ENCODE data around the gene EFCAB3.
A peak's percentile ranks its signal among the peaks of the same experiment; 100 is the strongest.
"Not testable (repeated sequence)": the region's sequence is repeated elsewhere in the genome, so short reads cannot be mapped to it uniquely, and the experiment has no call there.

EFCAB3 gene

GRCh38 chr17:62380253-62380652, at the start of gene EFCAB3:
TSS of gene EFCAB3 (plus strand) at chr17:62380553. CDS start at chr17:62382980, 2,427 bp downstream.
- DNase-seq, result no peak

- no peak for DNase-seq
Observed at GRCh38 chr17:62336527-62336926, 43.8 kb upstream of the EFCAB3 start.

GRCh38 chr17:62343764-62344270, 36.5 kb upstream of the EFCAB3 start:
- no peak for DNase-seq

GRCh38 chr17:62351176-62351575, 29.2 kb upstream of the EFCAB3 start:
- DNase-seq, result no peak

- DNase-seq, result no peak
Observed at GRCh38 chr17:62366191-62366590, 14.2 kb upstream of the EFCAB3 start.

GRCh38 chr17:62381561-62381960, 1.2 kb downstream of the EFCAB3 start:
- no peak for DNase-seq

- no peak for DNase-seq
Observed at GRCh38 chr17:62388856-62389255, 8.5 kb downstream of the EFCAB3 start.

GRCh38 chr17:62392908-62393307, 12.6 kb downstream of the EFCAB3 start:
- DNase-seq, result no peak

- no peak for DNase-seq
Observed at GRCh38 chr17:62398891-62399290, 18.5 kb downstream of the EFCAB3 start.

- no peak for DNase-seq
Observed at GRCh38 chr17:62405451-62405850, 25.1 kb downstream of the EFCAB3 start.

- not testable (repeated sequence) for DNase-seq
Observed at GRCh38 chr17:62413090-62413489, 32.7 kb downstream of the EFCAB3 start.

GRCh38 chr17:62423647-62424461, 43.5 kb downstream of the EFCAB3 start, which contains the start of gene METTL2A:
TSS of gene METTL2A (plus strand) at chr17:62423897. CDS start at chr17:62423903, 6 bp downstream.
- peak; percentile 91 for DNase-seq

- DNase-seq, result not testable (repeated sequence)
Observed at GRCh38 chr17:62426214-62426613, 45.9 kb downstream of the EFCAB3 start.

GRCh38 chr17:62435251-62435650, 54.9 kb downstream of the EFCAB3 start:
- DNase-seq, result not testable (repeated sequence)

- DNase-seq, result not testable (repeated sequence)
Observed at GRCh38 chr17:62441181-62441580, 60.8 kb downstream of the EFCAB3 start.

- DNase-seq, result no peak
Observed at GRCh38 chr17:62444063-62444462, 63.7 kb downstream of the EFCAB3 start.

GRCh38 chr17:62445791-62446190, 65.4 kb downstream of the EFCAB3 start:
- not testable (repeated sequence) for DNase-seq

- not testable (repeated sequence) for DNase-seq
Observed at GRCh38 chr17:62452195-62452594, 71.8 kb downstream of the EFCAB3 start.

- not testable (repeated sequence) for DNase-seq
Observed at GRCh38 chr17:62453041-62453440, 72.7 kb downstream of the EFCAB3 start.

GRCh38 chr17:62453656-62454055, 73.3 kb downstream of the EFCAB3 start:
- DNase-seq, result not testable (repeated sequence)

GRCh38 chr17:62454111-62454510, 73.8 kb downstream of the EFCAB3 start:
- not testable (repeated sequence) for DNase-seq

- no peak for DNase-seq
Observed at GRCh38 chr17:62456016-62456415, 75.7 kb downstream of the EFCAB3 start.

- not testable (repeated sequence) for DNase-seq
Observed at GRCh38 chr17:62458483-62458882, 78.1 kb downstream of the EFCAB3 start.

- DNase-seq, result not testable (repeated sequence)
Observed at GRCh38 chr17:62464422-62464821, 84.1 kb downstream of the EFCAB3 start.

Measured in stimulated activated CD8-positive, alpha-beta memory T cell treated with anti-CD3 and anti-CD28 coated beads, Interleukin-4, amount 100 ng/mL, for 48 hours (primary cell).